ENCODE measurements around the gene LTBP3.
A peak's percentile ranks its signal among the peaks of the same experiment; 100 is the strongest.

Gene LTBP3

DNA sequence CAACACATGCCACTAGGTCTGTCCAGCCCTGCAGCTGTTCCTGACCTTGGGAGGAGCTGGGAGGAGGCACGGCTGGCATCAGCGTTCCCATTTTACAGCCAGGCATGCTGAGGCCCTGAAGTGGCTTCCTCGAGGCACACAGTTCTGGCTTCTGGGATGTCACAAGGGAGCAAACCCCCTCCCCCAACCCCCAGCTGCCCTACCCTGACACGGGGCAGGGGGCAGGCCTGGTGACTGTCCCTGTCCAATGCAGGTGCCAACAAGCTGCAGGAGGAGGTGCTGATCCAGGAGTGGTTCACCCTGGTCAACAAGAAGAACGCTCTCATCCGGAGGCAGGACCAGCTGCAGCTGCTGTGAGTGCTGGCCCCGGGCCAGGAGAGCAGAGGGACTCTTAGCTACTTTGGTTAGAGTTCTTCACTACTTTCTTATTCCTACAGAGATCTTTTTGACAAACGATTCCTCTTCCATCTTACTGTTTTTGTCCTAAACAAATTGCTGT is 32.1 kb upstream of the LTBP3 start:
- Mint-ChIP-seq H3K27ac (no peak overlapping the region), H3K4me1 (ENCODE audit: low read depth) (peaks cover 50% of the 10 kb centered on the region), H3K4me3 (no peak overlapping the region), H3K36me3 (ENCODE audit: low read depth) (peaks cover 17% of the 10 kb centered on the region), H3K9me3 (no peaks in the 10 kb centered on the region), H3K27me3 (no peaks in the 10 kb centered on the region)

DNA sequence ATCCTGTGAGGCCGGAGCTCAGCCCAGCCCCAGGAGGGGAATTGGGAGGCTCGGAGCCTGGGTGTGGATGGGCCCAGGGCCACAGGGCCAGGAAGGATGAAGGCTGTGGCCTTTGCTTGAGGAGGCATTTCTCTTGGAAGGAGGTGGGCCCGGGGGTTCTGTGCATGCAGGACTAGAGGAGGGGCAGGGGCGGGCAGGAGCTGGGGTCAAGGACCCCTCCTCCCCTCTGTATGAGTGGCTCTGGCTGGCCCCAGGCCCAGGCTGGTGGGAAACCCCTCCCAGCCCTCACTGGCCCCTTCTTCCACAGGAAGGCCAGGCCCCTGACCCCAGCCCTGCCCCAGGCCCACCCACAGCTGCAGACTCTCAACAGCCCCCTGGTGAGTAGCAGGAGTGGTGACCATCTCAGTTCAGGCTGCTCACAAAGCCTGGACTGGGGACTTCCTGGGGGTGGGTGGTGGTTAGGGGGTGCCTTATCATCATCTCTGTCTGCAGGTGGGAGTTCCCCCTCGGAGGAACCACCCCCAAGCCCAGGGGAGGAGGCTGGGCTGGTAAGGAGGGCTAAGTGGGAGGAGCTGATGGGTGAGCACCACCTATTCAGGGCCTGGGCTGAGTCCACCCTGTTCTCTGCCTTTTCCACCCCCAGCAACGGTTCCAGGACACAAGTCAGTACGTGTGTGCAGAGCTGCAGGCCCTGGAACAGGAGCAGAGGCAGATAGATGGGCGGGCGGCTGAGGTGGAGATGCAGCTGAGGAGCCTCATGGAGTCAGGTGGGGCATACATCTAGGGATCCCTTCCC is 31.5 kb upstream of the LTBP3 start:
- peaks cover 50% of the 10 kb centered on the region for H3K4me1 Mint-ChIP-seq (ENCODE audit: low read depth)
- peak overlapping the region; percentile 94 for H3K27ac Mint-ChIP-seq
- H3K27me3 Mint-ChIP-seq, result no peaks in the 10 kb centered on the region

DNA sequence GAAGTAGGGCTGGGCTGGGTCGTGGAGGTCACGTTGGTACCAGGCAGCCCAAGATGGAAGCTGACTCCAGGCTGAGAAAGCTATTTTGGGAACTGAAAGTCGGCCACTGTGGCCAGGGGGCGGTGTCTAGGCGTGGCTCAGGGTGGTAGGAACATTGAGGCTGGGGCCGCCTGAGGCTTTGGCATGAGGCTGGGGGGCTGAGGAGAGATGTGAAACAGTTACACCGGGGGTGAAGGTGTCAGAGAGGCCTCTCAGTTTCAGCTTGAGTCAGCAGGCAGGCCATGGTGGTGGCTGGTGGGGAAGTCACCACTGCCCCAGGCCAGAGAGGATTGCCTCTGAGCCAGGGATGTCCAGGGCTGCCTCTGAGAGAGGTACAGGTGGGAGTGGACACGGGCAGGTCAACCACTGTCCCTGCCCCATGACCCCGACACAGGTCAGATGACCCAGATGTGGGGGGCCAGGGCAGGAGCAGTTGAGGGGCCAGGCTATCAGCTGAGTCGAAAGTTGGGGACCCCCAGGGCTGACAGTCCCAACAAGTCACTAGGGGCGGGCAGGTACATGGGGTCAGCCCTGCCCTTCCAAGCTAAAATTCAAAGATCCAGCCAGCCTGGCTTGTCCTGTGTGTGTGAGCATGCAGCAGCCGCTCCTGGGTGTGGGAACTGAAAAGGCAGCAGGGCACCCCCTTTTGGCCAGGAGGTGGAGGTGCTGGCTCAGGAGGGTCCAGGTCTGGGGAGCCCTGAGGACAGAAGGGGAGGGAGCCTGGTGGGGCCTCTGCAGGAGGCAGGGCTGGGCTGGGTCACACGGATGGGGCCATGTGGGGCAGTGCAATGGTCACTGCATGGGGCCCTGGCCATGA is 30.3 kb upstream of the LTBP3 start:
- Mint-ChIP-seq H3K27ac (peak overlapping the region; percentile 94), H3K4me1 (ENCODE audit: low read depth) (peaks cover 49% of the 10 kb centered on the region), H3K9me3 (no peaks in the 10 kb centered on the region), H3K27me3 (no peaks in the 10 kb centered on the region), H3K4me3 (peak overlapping the region; percentile 75), H3K36me3 (ENCODE audit: low read depth) (peaks cover 23% of the 10 kb centered on the region)

More for the DNA sequence above, 31.5 kb upstream of the LTBP3 start:
- Mint-ChIP-seq H3K36me3 (ENCODE audit: low read depth) (peaks cover 17% of the 10 kb centered on the region), H3K9me3 (no peaks in the 10 kb centered on the region), H3K4me3 (no peak overlapping the region)

DNA sequence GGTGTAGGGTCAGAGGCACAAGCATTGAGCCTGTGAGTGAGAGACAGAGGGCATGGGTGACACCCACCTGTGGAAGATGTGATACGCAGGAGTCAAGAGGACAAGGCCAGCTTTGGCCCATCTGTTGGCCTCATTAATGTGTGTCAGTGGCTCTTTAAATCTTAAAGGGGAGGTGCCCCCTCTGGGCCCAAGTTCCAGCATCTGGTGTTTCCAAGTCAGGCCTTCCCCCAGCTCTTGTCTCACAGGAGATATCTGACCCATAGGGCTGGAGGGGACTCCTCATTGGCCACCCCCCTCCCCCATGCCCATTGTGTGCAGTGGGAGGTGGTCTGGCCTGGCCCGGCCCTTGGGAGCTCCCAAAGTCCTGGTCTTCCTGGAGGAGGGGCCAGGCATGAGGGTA is 28.5 kb upstream of the LTBP3 start:
- Mint-ChIP-seq H3K27me3 (no peaks in the 10 kb centered on the region), H3K4me3 (no peak overlapping the region), H3K36me3 (ENCODE audit: low read depth) (peaks cover 27% of the 10 kb centered on the region), H3K27ac (peak overlapping the region; percentile 41), H3K9me3 (no peaks in the 10 kb centered on the region), H3K4me1 (ENCODE audit: low read depth) (peaks cover 49% of the 10 kb centered on the region)

DNA sequence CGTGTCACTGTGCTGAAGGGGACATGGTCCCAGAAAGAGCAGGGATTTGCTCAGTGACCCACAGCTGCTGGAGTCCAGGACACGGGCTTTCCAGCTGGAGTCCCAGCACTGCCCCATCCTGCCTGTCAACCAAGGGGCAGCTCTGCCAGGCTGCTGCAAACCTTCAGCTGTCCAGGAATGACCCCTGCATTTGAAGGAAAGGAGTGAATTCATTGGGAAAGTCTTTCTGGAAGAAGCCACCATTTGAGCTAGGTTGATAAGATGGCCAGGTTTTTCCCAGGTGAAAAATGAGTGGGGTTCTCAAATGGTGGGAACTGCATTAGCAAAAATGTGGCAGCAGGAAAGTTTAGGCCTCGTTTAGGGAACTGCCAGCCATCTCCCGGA is 28.1 kb upstream of the LTBP3 start:
- H3K9me3 Mint-ChIP-seq, result no peaks in the 10 kb centered on the region
- H3K4me1 Mint-ChIP-seq (ENCODE audit: low read depth), result peaks cover 49% of the 10 kb centered on the region
- H3K36me3 Mint-ChIP-seq (ENCODE audit: low read depth), result peaks cover 29% of the 10 kb centered on the region
- H3K4me3 Mint-ChIP-seq, result no peak overlapping the region
- no peaks in the 10 kb centered on the region for H3K27me3 Mint-ChIP-seq
- peak overlapping the region; percentile 41 for H3K27ac Mint-ChIP-seq

DNA sequence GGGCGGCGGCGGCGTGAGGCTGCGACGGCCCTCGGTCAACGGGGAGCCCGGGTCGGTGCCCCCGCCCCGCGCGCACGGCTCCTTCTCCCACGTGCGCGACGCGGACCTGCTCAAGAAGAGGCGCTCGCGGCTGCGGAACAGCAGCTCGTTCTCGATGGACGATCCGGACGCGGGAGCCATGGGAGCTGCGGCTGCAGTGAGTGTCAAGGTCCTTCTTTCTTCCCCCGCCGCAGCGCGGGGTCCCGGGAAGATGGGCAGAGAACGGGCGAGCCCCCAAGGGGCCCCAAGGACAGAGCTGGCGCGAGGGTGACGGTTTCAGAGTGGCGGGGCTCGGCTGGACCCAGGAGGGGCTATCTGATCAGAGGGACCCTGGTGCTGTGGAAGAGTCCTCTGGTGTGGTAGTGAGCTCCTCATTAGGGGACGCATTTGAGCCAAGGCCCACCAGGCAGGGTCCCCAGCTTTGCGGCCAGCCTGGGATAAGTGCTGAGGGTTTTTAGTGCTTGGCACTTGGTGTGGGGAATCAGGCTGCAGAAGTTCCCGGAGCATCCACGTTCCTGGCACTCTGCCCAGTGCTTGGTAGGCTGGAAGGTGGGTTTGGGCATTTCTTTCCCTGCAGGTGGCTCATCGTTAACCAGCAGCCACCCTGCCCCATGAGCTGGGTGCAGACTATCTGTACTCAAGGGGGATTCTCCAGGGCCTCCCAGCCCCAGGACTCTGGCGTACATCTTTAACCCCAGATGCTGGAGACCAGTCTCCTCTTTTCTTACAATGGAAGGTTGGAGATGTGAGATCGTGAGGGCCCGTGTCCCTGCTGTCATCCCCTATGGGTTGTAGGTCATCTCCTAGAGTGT is 27.5 kb upstream of the LTBP3 start:
- Mint-ChIP-seq H3K9me3 (no peaks in the 10 kb centered on the region), H3K36me3 (ENCODE audit: low read depth) (peaks cover 31% of the 10 kb centered on the region), H3K4me3 (no peak overlapping the region), H3K4me1 (ENCODE audit: low read depth) (peaks cover 48% of the 10 kb centered on the region), H3K27me3 (no peaks in the 10 kb centered on the region), H3K27ac (peak overlapping the region; percentile 41)

DNA sequence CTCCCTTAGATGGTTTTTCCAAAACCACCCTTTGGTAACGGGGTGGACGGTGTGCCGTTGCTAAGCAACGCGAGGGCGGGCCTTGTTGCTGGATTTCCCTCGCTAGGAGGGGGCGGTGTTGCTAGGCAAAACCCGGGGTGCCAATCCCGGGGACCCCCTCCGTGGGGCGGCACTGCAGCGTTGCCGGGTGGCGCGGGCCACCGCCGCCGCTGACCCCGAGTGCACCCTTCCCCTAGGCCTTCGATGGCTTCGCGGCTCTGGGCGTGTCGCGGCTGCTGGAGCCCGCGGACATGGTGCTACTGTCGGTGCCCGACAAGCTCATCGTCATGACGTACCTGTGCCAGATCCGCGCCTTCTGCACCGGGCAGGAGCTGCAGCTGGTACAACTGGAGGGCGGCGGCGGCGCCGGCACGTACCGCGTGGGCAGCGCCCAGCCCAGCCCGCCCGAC is 26.6 kb upstream of the LTBP3 start:
- peaks cover 33% of the 10 kb centered on the region for H3K36me3 Mint-ChIP-seq (ENCODE audit: low read depth)
- H3K27ac Mint-ChIP-seq, result no peak overlapping the region
- H3K4me3 Mint-ChIP-seq, result no peak overlapping the region
- H3K4me1 Mint-ChIP-seq (ENCODE audit: low read depth), result peaks cover 41% of the 10 kb centered on the region
- no peaks in the 10 kb centered on the region for H3K9me3 Mint-ChIP-seq
- H3K27me3 Mint-ChIP-seq, result no peaks in the 10 kb centered on the region

DNA sequence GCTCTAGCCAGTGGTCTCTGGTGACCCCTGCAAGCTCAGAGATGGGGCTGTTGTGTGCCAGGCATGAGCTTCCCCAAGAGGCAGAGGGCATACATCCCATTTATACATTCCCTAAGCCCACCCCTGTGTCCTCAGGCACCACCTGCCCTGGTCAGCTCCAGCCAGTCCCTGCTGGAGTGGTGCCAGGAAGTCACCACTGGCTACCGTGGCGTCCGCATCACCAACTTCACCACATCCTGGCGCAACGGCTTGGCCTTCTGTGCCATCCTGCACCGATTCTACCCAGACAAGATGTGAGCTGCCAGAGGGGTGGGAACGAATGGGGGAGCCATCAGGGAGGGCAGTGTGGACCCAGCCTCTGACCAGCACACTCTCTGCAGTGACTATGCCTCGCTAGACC is 25.9 kb upstream of the LTBP3 start:
- Mint-ChIP-seq H3K4me3 (no peak overlapping the region), H3K4me1 (ENCODE audit: low read depth) (peaks cover 36% of the 10 kb centered on the region), H3K9me3 (no peaks in the 10 kb centered on the region), H3K27ac (no peak overlapping the region), H3K36me3 (ENCODE audit: low read depth) (peaks cover 37% of the 10 kb centered on the region), H3K27me3 (no peaks in the 10 kb centered on the region)

DNA sequence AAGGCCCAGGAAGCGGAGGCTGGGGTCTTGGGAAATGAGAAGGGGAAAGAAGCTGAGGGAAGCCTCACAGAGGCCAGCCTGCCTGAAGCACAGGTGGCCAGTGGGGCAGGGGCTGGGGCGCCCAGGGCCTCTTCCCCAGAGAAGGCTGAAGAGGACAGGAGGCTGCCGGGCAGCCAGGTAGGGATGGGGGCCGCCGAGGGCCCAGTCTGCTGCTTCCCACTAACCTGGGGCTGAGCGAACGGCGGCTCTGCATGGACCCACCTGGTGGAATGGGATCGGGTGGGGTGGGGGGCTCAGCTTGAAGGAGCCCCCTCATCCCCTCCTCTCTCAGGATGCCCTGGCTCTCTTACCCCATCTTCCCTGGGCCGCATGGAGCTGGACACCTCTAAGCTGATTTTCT is 25.4 kb upstream of the LTBP3 start:
- peaks cover 33% of the 10 kb centered on the region for H3K4me1 Mint-ChIP-seq (ENCODE audit: low read depth)
- no peak overlapping the region for H3K4me3 Mint-ChIP-seq
- H3K36me3 Mint-ChIP-seq (ENCODE audit: low read depth), result peaks cover 39% of the 10 kb centered on the region
- H3K9me3 Mint-ChIP-seq, result no peaks in the 10 kb centered on the region
- H3K27me3 Mint-ChIP-seq, result no peaks in the 10 kb centered on the region
- peak overlapping the region; percentile 5 for H3K27ac Mint-ChIP-seq

DNA sequence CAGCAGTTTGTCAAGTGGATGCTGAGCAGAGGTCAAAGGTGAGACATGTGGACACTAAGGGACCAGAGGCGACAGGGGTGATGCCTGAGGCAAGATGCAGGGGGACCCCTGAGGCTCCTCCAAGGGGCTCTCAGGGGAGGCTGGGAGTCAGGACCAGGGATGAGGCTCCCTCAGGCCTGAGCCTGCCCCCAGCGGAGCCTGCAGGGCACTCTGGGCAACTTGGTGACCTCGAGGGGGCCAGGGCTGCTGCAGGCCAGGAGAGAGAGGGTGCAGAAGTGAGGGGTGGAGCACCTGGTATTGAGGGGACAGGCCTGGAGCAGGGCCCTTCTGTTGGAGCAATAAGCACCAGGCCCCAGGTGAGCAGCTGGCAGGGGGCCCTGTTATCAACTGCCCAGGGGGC is 23.8 kb upstream of the LTBP3 start:
- H3K27ac Mint-ChIP-seq, result no peak overlapping the region
- H3K27me3 Mint-ChIP-seq, result no peaks in the 10 kb centered on the region
- no peak overlapping the region for H3K4me3 Mint-ChIP-seq
- H3K4me1 Mint-ChIP-seq (ENCODE audit: low read depth), result peaks cover 27% of the 10 kb centered on the region
- H3K36me3 Mint-ChIP-seq (ENCODE audit: low read depth), result peaks cover 40% of the 10 kb centered on the region
- H3K9me3 Mint-ChIP-seq, result no peaks in the 10 kb centered on the region

DNA sequence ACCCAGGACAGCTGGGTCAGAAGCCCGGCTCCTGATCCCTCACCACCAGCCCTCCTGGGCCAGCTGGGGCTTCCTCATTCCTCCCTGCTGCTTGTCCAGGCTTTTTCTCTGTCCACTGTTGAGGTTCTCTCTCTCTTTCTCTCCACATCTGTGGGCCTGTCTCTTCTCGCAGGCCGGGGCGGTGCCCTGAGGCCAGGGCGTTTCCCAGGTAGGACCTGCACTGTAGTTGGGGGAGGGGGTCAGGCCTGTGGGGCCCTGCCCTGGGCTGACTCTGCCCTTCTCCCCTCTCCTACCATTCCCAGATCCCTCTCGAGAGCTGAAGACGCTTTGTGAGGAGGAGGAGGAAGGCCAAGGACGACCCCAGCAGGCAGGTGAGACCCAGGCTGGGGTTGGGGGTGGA is 22.6 kb upstream of the LTBP3 start:
- H3K4me3 Mint-ChIP-seq, result no peak overlapping the region
- no peaks in the 10 kb centered on the region for H3K9me3 Mint-ChIP-seq
- peaks cover 32% of the 10 kb centered on the region for H3K36me3 Mint-ChIP-seq (ENCODE audit: low read depth)
- no peaks in the 10 kb centered on the region for H3K27me3 Mint-ChIP-seq
- H3K27ac Mint-ChIP-seq, result no peak overlapping the region
- peaks cover 22% of the 10 kb centered on the region for H3K4me1 Mint-ChIP-seq (ENCODE audit: low read depth)

DNA sequence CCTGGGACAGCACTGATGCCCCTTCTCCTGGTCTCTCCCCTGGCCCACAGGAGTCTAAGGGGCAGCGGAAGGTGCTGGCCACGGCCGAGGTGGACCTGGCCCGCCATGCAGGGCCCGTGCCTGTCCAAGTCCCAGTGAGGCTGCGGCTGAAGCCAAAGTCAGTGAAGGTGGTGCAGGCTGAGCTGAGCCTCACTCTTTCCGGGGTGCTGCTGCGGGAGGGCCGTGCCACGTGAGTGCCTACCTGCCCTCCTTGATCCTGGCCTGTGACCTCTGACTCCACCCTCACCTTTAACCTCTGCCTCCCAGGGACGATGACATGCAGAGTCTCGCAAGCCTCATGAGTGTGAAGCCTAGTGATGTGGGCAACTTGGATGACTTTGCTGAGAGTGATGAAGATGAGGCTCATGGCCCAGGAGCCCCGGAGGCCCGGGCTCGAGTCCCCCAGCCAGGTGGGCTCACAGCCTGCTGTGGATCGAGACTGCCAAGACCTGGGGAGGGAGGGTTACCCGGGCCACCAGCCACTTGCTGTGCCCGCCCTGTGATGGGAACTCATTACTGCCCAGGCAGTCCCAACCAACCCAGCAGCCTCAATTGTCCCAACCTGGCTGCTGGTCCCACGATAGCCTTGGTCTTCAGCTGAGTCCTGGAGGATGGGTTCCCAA is 22.0 kb upstream of the LTBP3 start:
- Mint-ChIP-seq H3K4me3 (no peak overlapping the region), H3K9me3 (no peaks in the 10 kb centered on the region), H3K4me1 (ENCODE audit: low read depth) (peaks cover 27% of the 10 kb centered on the region), H3K27me3 (no peaks in the 10 kb centered on the region), H3K36me3 (ENCODE audit: low read depth) (peaks cover 32% of the 10 kb centered on the region), H3K27ac (no peak overlapping the region)

DNA sequence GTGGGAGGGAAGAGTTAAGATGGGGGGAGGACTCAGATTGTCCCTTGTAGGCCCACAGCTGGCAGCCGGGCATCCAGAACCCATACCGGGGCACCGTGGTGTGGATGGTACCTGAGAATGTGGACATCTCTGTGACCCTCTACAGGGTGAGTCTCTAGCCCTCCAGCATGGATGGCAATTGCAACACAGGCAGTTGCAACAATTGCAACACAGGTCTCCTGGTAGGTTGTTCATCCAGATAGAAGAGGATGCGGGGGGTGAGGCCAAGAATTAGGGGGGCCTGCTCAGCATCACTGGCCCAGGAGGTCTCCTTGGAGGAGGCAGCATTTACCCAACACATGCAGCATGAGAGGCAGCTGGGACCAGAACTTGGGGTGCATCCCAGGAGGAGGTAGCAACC is 21.1 kb upstream of the LTBP3 start:
- H3K4me3 Mint-ChIP-seq, result no peak overlapping the region
- H3K4me1 Mint-ChIP-seq (ENCODE audit: low read depth), result peaks cover 33% of the 10 kb centered on the region
- H3K9me3 Mint-ChIP-seq, result no peaks in the 10 kb centered on the region
- H3K27ac Mint-ChIP-seq, result no peak overlapping the region
- no peaks in the 10 kb centered on the region for H3K27me3 Mint-ChIP-seq
- peaks cover 29% of the 10 kb centered on the region for H3K36me3 Mint-ChIP-seq (ENCODE audit: low read depth)

DNA sequence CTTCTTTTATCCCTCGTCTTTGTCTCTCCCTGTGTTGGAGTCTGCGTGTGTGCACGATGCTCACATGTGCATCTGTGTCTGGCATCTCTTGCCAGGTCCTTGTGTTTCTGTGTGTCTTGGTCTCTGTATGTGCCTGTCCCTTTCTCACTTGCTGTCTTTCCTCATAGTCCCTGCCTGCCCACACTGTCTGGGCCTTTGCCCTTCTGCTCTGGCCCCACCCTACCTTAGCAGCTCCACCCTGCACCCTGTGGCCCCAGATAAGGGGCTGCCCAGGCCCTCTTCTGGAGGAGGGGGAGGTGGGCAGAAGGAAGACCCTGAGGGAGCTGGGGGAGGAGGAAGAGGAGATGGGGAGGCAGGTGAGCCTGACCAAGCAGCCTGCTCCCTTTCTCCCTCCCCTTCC is 20.5 kb upstream of the LTBP3 start:
- Mint-ChIP-seq H3K36me3 (ENCODE audit: low read depth) (peaks cover 29% of the 10 kb centered on the region), H3K4me3 (peak overlapping the region; percentile 90), H3K9me3 (no peaks in the 10 kb centered on the region), H3K4me1 (ENCODE audit: low read depth) (peaks cover 34% of the 10 kb centered on the region), H3K27ac (peak overlapping the region; percentile 67), H3K27me3 (no peaks in the 10 kb centered on the region)
